HG03159 (cell line): ENCODE measurements around the gene MED31.
"Not testable (repeated sequence)": the region's sequence is repeated elsewhere in the genome, so short reads cannot be mapped to it uniquely, and the experiment has no call there.

Experiments used
- ATAC-seq: cut with Tn5 transposase; IDR thresholded peaks from one replicate; pipeline ENCODE4 v1.9.1; 2021; ENCODE audit warnings: mild to moderate bottlenecking, moderate library complexity; ENCODE audit not compliant: unreplicated experiment

MED31 gene

DNA sequence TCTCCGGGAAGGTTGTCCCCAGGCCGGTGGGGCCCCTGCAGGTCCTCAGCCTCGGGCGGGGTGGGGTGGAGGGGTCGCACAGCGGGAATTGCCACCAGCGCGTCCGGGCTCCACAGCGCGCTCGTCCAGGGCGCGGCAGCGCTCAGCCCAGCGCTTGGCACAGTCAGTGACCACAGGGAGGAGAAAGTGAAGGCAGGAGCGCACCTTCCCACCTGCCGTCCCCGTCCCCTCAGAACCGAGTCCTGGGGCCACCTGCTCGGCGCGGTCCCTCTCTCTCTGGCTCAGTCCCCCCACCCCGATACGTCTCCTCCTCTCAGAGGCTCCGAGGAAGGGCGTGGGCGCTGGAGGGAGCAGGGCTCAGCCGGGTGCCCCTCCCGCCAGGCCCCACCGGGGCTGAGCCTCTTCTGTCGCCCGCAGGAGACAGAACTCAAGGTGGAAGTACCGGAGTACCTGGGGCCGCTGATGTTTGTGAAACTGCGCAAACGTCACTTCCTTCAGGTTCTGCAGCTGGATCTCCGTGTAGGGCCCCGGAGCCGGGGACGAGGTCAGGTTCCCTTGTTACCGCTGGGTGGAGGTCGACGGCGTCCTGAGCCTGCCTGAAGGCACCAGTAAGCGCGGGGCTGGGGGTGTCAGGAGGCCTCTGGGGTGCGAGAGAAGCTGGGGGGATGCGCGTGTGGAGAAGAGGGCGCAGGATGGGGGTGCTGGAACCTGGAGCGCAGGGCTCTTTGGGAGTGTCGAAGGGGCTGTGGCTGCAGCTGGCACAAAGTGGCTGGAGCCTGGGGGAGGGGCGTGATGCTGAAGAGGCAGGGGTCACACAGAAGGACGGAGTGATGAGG, 5.6 kb upstream of the MED31 start:
- not testable (repeated sequence) for ATAC-seq

DNA sequence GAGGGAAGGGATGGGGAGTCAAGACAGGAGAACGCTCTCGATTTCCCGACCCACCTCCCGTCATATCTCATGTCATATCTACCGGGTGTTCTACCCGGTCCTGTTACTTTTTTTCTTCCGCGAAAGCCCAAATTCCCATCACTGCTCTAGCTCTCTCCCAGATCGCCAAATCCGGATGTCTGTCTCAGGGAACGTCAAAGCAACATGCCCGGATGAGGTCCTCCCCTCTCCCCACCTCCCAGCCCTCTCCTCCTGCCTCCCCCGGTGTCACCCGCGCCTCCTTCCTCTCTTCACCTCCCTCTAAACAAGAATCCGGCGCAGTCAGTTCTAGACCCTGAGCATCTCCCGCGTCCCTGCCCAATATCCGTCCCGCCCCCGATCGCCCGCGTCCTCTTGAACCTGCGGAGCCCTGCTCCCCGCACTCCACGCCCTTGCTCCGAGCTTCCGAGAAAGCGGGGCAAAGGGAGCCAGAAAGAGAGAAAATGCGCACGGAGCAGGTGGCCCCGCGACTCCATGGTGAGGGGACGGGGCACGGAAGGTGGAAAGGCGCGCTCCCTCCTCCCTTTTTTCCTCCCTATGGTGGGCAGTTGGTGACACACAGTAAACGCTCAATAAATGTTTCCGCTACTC, 4.4 kb upstream of the MED31 start:
- not testable (repeated sequence) for ATAC-seq

DNA sequence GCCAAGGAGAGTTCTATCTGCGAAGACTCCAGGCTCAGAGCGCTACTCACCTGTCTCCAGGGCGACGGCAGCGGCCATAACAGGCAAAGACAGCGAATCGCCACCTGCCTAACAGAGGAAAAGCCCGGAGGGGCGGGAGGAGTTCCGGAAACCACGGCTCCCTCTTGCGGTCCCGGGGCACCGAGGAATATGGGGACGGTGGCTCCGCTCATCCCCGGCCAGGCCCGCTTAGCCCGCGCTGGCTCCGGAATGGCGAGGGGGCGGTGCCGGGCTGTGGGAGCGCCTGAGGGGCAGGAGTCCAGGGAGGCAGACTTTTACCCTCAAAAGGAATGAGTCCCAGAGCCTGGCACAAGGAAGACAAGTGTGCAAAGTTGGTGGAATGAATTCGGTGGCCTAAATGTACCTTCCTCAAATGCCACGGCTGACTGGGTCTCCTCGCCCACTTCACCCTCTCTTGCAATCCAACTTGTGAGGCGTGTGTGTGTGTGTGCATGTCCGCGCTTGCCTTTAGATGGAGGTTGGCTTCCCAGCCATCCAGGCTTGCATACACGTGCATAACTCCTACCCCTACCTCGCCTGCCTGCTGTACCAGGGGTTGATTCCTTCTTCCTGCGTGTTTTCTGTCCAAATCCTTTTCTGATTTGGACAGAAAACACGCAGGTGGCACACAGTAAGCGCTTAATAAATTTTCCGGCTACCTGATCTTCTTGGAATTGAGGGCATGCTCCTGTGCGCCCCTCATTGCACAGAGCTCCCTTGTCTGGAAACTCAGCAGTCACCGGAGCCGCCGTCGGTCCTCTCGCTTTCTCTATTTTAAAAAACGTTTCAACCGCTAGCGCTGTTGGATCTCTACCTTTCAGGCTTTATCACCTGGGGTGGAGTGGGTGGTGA, 3.7 kb upstream of the MED31 start:
- no peak for ATAC-seq

DNA sequence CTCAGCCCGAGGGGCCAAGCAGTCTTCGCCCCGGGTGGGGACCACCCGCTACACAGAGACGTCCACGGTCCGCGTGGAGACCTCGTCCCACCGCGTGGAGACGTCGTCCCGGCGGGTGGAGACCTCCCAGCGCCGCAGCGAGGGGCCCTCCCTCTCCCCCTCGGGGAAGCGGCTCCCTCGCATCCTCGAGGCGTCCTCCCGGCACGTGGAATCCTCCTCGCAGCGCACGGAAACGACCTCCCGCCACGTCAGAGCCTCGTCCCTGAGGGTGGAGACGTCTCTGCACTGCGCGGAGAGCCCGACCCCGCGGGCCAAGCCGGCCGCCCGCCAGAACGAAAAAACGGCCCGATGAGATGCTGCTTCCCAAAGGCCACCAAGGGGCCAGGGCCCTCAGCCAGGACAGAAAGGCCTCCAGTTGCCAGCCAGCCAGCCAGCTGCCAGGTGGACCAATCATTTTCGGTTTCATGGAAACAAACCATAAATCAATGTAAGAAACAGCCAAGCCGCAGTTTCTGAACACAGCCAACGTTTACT, 581 bp upstream of the MED31 start:
- ATAC-seq: peak; percentile 10

DNA sequence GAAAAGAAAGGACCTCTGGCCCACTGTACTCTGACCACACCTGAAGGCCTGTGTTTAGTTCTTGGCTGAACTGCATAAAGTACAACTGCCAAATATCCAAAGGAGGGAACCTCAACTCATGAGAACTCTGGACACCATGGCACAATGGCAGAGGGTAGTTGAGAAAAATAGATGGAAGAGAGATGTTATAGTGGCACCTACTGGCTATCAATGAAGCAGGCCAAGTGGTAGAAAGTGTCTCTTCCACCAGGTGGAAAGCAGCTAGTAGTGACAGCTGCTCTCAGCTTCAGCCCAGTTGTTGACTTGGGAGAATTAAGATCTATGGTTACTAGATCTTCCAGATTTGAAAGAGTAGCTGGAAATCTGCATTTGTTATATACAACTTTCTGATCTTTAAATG, 3.2 kb downstream of the MED31 start:
- no peak for ATAC-seq

DNA sequence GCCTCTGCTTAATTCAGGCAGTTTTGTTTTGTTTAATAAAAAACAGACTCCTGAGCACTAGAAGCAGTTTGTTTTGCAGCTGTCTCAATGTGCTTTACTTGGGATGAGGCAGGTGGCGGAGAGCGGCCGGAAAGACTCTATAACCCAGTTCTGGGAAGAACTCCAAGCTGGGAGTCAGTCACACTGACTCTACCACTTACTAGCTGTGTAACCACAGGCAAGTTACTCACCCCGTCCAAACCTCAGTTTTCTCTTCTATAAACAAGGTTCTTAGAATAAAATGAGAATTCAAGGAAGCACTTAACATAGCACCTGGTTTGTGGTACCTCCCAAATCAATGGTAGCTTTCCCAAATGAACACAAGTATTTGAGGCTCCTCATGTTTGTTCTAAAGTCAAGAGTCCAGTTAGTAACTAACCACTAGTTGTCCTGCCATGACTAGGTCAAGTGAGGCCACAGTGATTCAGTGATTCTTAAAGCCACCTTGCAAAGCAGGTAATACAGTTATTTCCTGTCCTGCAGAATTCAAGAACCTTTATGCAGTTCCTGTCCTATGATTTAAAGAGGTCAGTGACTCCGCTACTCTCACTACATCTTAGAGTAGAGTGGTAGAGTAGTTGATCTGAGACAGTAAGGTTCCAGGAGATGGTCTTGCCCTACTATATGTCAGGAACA, 7.8 kb downstream of the MED31 start:
- no peak for ATAC-seq

DNA sequence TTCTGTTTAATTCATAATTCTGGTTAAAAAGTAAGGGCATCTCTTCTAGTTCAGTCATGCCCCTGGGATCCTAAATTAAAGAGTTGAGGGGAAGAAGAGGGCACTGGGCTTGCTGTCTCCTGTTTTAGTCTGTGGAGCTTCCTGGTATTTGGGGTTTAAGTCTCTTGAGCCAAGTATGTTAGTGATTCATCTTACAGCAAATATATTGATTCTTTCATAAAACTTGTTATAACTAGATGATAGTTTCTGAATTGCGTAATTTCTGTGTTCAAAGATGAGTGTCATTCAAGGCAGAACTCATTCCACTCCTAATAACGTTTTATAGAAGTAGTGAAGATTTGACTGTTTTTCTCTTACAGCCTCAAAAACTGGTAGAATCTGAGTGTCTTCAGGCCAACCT, 8.8 kb downstream of the MED31 start:
- no peak for ATAC-seq

DNA sequence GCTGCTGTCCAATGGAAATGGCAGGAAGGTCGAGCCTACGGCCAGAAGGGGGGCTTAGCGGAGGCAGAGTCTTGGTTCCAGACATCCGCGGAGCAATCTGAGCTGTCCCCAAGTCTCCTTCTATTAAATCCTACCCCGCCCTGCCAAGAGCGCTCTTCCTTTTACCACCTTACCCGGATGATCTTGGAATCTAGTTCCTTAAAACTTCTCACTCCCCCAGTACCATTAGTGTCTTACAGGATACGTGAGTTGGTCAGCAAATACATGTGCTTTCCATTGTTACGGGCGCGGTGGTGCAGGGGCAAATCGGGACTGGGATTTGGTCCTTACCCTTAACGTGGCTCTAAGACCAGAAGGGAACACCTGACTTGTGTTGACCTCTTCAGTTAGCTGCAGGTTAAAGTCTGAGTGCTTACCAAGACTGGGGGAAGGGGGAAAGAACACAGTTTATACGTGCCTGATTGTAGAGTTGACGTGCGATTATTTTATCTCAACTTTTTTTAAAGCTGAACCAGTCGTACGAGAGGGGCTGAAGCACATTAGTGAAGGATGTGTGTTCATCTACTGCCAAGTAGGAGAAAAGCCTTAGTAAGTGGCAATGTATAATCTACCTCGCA, 10.1 kb downstream of the MED31 start:
- no peak for ATAC-seq

DNA sequence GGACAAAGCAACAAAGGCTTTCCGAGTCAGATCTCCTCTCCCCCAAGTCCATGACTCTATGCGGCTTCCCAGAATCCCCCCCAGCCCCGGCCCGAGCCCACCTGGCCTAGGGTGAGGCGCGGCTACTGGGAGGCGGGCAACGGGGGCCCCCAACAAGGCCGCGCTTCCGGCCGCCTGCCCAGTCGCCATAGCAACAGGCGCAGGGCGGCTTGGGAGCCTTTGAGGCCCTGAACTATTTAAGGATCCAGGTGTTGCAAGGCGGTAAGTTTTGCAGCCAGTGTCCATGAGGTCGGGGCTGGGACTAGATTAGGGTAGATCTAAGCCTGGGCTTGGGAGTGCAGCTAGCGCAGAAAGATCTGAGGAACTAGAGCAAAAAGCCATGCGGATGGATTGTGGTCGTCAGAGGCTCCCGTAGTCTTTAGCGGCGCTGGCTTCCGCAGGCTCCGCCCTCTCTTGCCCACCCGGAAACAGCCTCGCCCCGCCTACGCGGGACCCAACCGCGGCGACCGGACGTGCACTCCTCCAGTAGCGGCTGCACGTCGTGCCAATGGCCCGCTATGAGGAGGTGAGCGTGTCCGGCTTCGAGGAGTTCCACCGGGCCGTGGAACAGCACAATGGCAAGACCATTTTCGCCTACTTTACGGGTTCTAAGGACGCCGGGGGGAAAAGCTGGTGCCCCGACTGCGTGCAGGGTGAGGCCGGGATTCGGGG, 10.7 kb downstream of the MED31 start, which contains the start of the genes KIAA0753 and TXNDC17:
KIAA0753 (minus strand) TSS at position 176 of the 711 bp plus-strand sequence. CDS start 5,608 bp downstream, outside the sequence.
TXNDC17 (plus strand) TSS at position 525 of the 711 bp plus-strand sequence; CDS start at position 548, 23 bp downstream.
- peak; percentile 85 for ATAC-seq

DNA sequence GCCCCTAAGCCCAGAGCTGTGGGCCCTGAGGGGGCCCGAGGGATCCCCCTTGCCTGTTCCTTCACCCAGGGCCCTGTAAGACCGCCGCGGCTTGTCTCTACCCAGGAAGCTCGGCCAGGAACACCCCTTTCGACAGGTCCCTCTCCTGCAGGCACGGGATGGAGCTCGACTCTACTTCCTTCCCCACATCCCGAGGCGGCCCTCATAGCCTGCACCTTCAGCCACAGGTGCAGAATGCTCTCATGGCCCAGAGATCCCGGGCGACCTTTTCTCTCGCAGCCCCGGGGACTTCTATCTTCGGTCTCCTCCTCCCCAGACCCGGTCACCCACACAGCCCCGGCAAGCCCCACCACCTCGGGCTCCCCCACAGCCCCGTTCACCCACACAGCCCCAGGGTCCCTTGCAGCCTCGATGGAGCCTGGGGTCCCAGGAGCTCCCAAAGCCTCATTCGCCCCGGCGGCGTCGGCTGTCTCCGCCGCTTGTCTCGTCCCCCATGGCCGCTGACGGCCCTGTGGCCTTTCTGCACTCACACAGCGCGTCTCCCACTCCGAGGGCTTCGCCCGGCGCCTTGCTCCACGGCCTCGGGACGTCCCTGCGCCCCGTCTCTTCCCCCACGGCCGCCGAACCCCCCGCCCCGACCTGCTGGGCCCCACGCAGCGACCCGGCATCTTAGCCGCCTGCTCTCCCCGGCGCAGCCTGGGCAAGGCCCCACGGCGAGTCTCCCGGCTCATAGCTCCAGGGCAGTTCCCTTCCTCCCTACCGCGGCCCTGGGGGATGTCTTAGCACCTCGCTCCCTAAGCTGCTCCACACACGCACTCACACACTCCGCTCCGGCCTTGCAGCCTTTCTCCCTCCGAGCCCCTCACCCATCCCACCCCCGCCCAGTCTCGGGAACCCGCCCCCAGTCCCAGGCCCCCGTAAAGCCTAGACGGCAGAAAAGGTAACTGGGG, 11.5 kb downstream of the MED31 start:
- ATAC-seq: no peak

DNA sequence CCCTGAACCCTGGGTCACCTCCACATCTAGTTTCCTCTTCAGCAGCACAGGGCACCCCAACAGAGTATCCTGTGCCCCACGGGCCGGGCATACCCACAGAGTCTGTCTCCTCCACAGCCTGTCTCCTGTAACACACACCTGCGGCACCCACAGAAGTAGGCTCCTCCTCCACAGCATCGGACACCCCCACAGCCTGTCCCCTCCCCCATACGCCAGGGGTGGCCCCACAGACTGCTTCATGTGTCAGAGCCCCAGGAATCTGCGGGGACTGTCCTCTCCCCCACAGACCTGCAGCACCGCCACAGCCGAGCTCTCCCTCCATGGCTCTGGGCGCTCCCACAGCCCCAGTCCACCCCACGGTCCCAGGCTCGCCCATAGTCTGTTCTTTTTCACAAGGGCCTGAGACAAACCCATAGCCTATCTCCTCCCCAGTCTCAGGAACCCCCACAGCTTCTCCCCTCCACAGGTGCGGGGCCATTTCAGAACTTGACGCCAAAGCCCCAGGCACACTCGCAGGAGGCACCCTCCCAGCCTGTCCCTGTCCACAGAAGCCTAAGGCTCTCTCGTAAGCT, 12.3 kb downstream of the MED31 start:
- ATAC-seq: no peak

DNA sequence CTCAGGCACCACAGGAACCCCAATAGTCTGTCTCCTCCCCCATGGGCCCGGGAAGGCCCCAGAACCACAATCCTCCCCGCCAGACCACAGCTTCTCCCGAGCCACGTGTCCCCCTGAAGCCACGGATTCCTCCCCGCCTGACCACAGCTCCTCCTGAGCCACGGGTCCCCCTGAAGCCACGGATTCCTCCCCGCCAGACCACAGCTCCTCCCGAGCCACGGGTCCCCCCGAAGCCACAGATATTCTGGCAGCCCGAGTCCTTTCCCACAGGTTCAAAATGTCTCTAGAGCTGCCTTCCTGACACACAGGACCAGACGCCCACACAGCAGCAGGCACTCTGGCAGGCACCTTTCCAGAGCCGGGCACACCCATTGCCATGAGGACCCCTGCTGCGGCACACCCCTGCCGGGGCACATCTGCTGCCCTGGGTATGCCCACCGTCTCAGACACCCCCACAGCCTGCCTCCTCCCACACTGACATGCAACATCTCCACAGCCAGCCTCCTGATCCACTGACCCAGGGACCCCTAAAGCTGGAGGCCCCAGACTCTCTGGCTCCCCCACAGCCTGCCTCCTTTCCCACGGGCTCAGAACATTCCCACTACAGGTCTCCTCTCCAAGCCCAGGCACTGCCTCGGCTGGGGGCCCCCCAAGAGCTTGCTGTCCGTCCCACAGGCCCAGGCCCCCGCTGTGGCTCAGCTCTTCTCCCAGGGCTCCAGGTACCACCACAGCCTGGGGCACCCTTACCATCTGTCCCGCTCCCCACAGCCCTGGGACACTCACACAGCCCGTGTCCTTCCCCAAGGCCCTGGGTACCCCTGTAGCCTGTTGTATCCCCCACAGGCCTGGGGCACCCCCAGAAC, 13.1 kb downstream of the MED31 start:
- no peak for ATAC-seq

DNA sequence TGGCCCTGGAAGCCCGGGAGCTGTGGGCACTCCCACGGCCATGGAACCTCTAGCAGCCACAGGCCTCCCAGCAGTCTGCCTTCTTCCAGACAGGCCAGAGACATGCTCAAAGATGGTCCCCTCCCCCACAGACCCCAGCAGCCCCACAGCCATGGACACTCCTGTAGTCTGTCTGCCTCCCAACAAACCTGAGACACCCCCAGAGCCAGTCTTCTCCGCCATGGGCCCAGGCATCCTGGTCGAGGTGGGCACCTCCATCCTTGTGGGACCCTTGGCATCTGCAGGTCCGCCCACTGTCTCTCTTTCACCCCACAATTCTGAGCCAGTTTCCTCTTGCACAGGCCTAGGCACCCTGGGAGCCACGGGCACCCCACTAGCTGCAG, 14.0 kb downstream of the MED31 start:
- no peak for ATAC-seq

DNA sequence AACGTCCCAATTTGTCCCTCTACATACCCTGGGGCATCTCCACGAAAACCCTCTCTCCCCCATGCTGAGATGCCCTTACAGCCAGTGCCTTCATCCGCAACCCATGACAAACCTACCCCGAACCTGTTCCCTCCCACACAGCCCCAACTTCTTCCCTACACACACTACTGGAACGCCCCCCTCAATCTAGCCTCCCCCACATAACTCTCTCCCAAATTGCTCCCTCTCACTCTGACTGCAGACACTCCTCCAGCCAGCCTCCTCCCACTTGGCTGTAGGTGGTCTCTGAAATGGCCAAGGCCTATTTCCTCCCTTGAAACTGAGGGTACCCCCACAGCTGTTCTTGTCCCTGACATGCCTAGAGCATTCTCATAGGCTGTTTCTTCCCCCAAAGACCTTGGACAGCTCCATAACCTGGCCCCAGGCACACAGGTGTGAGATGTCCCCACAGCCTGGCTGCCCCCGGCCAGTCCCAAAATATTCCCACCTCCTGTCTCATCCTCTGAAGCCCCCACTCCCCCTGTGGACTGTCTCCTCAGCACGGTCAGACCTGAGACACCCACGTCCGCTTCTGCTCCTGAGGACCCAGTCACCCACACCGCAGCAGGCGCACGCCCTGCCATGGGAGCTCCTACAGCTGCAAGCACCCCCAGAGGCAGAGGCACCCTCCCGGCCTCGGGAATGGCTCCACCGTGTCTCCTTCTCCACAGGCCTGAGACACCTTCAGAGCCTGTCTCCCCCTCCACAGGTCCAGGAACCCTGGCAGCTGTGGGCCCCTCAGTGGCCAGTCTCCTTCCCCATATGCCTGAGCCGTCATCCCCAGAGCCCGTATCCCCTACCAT, 14.6 kb downstream of the MED31 start:
- ATAC-seq: no peak

DNA sequence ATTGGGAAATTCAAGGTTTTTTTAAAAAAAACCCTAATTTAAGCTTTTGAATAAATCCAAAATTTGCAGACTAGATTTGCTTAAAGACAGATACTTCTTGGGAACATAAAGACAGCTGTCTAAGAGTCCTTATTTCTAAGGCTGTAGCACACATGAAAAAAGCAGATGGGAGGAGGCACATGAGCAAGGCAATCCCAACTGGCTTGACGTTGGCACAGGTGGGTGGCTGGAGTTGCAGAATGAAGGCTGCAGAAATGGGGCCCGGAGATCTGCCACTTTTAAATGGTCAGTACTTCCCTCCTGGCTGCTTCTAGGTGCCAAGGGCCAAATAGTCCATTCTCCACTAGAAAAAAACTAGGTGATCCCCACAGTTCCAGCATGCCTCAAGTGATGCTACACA, 15.3 kb downstream of the MED31 start:
- no peak for ATAC-seq

DNA sequence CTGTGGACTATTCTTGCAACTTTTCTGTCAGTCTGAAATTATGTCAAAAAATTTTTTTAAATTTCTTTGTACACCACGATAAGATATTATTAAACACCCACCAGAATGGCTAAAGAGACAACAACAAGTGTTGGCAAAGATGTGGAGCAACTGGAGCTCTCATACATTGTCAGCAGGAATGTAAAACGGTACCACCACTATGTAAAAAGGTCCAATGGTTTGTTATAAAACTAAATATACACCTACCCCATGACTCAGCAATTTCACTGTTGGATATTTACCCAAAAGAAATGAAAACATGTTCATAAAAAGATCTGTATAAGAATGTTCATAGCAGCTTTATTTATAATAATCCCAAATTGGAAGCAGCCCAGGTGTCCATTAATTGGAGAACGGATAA, 18.1 kb downstream of the MED31 start:
- no peak for ATAC-seq
